Sigmoid colon (tissue), 7 donors: ENCODE data around the gene DHRS7B. TPM values are rescaled to one million over a fixed set of nuclear protein-coding genes. Genes with fewer than 3 reads are reported as not detected.
"Not testable (repeated sequence)": the region's sequence is repeated elsewhere in the genome, so short reads cannot be mapped to it uniquely, and the experiment has no call there.

ENCODE experiments used
- DNase-seq: peaks from one replicate; pipeline ENCODE4 v3.0.0-alpha.2; 2019
- H3K27ac ChIP-seq, 4 donors: fragments of 200-600 bp; sonication (generic); one replicate each; pipeline ENCODE4 v1.5.1; 2016 to 2019; ENCODE audit warnings: mild to moderate bottlenecking in 1 of 4
- H3K27me3 ChIP-seq, 3 donors: fragments of 200-600 bp; sonication (generic); one replicate each; pipeline ENCODE4 v1.5.1; 2019; ENCODE audit warnings: mild to moderate bottlenecking in 1 of 3
- H3K36me3 ChIP-seq, 4 donors: fragments of 200-600 bp; sonication (generic); one replicate each; pipeline ENCODE4 v1.5.1; 2016 to 2019
- H3K4me1 ChIP-seq, 4 donors: fragments of 200-600 bp; sonication (generic); one replicate each; pipeline ENCODE4 v1.5.1; 2017 to 2019
- H3K4me3 ChIP-seq, 4 donors: fragments of 200-600 bp; sonication (generic); one replicate each; pipeline ENCODE4 v1.5.1; 2017 to 2019; ENCODE audit warnings: mild to moderate bottlenecking in 2 of 4, moderate library complexity in 1 of 4
- H3K9me3 ChIP-seq, 4 donors: fragments of 200-600 bp in 3 of 4; sonication (generic) in 3 of 4; one replicate each; pipeline versions ENCODE4 v1.5.1 to v1.6.1; 2013 to 2019
- CTCF ChIP-seq, 4 experiments: fragments of 450-650 bp in 3 of 4; fragments of 200-600 bp in 1 of 4; IDR thresholded peaks; one replicate each; pipeline ENCODE4 v1.5.1; 2016 to 2019; ENCODE audit warnings: antibody characterized with exemption in 4 of 4, mild to moderate bottlenecking in 3 of 4, moderate library complexity in 2 of 4
- EP300 ChIP-seq, 4 donors: sonication (generic); formaldehyde crosslinking; IDR thresholded peaks; one replicate each; pipeline ENCODE4 v1.6.1; 2017; ENCODE audit warnings: antibody characterized with exemption in 4 of 4
- POLR2A ChIP-seq, 2 donors: fragments of 450-650 bp; IDR thresholded peaks; one replicate each; pipeline ENCODE4 v1.6.1; 2016; ENCODE audit warnings: antibody characterized with exemption in 2 of 2, mild to moderate bottlenecking in 2 of 2, moderate library complexity in 2 of 2
- POLR2AphosphoS5 ChIP-seq, 4 donors: sonication (generic); formaldehyde crosslinking; IDR thresholded peaks; one replicate each; pipeline ENCODE4 v1.6.1; 2017; ENCODE audit warnings: antibody characterized with exemption in 4 of 4
- WGBS, 2 donors: extraction: QIAGEN DNeasy Blood & Tissue Kit; methylation state at CpG; one replicate each; pipeline ENCODE4 v1.1.7; 2013; 5-methylcytosine and 5-hydroxymethylcytosine counted together
- intact Hi-C: fragments of 100-400 bp; cut with DNase I; formaldehyde crosslinking; loops from one replicate; pipeline ENCODE4 v1.15.1; 2023
- polyA plus RNA-seq, 3 donors: library from polyadenylated mRNA; stranded (reverse); fragments of 200-250 nt; gene quantifications; one replicate each; pipeline ENCODE4 v1.2.3, GENCODE V29; 2013
- total RNA-seq, 4 donors: library from RNA; depleted of rRNA; stranded (reverse); fragments of >200 nt; gene quantifications; one replicate each; pipeline ENCODE4 v1.1.0, GENCODE V29; 2016
- donor health status: healthy with polysubstance abuse.
- donor health status: Bipolar disorder and iron deficiency.
- donor health status: healthy.

Gene DHRS7B
- total and polyA plus RNA-seq, 7 donors, result 8.3 to 31.9 (median 23.2) TPM

DNA sequence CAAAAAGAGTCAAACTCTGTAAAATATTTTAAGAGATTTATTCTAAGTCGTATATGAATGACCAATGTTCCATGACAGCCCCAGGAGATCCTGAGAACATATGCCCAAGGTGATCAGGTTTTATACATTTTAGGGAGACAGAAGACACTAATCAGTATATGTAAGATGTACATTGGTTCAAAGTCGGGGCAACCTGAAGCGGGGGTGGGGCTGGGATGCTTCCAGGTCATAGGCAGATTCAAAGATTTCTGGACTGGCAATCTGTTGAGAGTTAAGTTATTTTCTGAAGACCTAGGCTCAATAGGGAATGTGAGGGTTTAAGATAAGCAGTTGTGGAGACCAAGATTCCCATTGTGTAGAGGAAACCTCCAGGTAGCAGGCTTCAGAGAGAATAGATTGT lies 20.4 kb upstream of the DHRS7B start:
- Histone ChIP-seq H3K4me1 (no peaks in the 10 kb centered on the region), H3K9me3 (no peaks in the 10 kb centered on the region), H3K36me3 (no peaks in the 10 kb centered on the region), H3K27ac (no peak overlapping the region), H3K4me3 (no peak overlapping the region), H3K27me3 (no peaks in the 10 kb centered on the region)
- no peak for TF ChIP-seq POLR2AphosphoS5 (IDR thresholded peaks at IDR 0.05)
- TF ChIP-seq EP300 (IDR thresholded peaks at IDR 0.05), result no peak
- no peak for TF ChIP-seq POLR2A (IDR thresholded peaks at IDR 0.05)
- TF ChIP-seq CTCF (IDR thresholded peaks at IDR 0.05), result no peak
- no peak for DNase-seq
- intact Hi-C loops, result no loop called here
- 69 to 86% methylated on average over 3 of the region's 3 CpGs for WGBS, 2 donors

- H3K9me3 ChIP-seq, intact Hi-C loops, DNase-seq, H3K36me3 ChIP-seq, H3K4me3 ChIP-seq, H3K27ac ChIP-seq, H3K27me3 ChIP-seq, H3K4me1 ChIP-seq: not testable (repeated sequence)
- WGBS, 2 donors, result 90% methylated on average over 7 of the region's 7 CpGs
Measured at GRCh38 chr17:21107067-21107650, 19.6 kb upstream of the DHRS7B start.

GRCh38 chr17:21108651-21109050 lies 18.1 kb upstream of the DHRS7B start:
- H3K9me3 ChIP-seq, result no peaks in the 10 kb centered on the region
- 92 to 93% methylated on average over 3 of the region's 3 CpGs for WGBS, 2 donors
- H3K36me3 ChIP-seq, result no peaks in the 10 kb centered on the region
- no peaks in the 10 kb centered on the region for H3K27me3 ChIP-seq
- H3K27ac ChIP-seq, result no peak overlapping the region
- no peak overlapping the region for H3K4me3 ChIP-seq
- intact Hi-C loops, result no loop called here
- TF ChIP-seq POLR2A (IDR thresholded peaks at IDR 0.05), result no peak
- TF ChIP-seq POLR2AphosphoS5 (IDR thresholded peaks at IDR 0.05), result no peak
- DNase-seq, result no peak
- no peaks in the 10 kb centered on the region for H3K4me1 ChIP-seq

- no peaks in the 10 kb centered on the region for H3K9me3 ChIP-seq
- no peaks in the 10 kb centered on the region for H3K4me1 ChIP-seq
- H3K27me3 ChIP-seq, result no peaks in the 10 kb centered on the region
- no peaks in the 10 kb centered on the region for H3K36me3 ChIP-seq
- H3K4me3 ChIP-seq, result no peak overlapping the region
- no peak overlapping the region for H3K27ac ChIP-seq
- TF ChIP-seq POLR2AphosphoS5 (IDR thresholded peaks at IDR 0.05), result no peak
- TF ChIP-seq CTCF (IDR thresholded peaks at IDR 0.05), result no peak
- TF ChIP-seq POLR2A (IDR thresholded peaks at IDR 0.05), result no peak
- TF ChIP-seq EP300 (IDR thresholded peaks at IDR 0.05), result no peak
- no peak for DNase-seq
- intact Hi-C loops, result no loop called here
- 57 to 75% methylated on average over 5 of the region's 5 CpGs for WGBS, 2 donors
Measured at GRCh38 chr17:21113049-21113690, 13.6 kb upstream of the DHRS7B start.

DNA sequence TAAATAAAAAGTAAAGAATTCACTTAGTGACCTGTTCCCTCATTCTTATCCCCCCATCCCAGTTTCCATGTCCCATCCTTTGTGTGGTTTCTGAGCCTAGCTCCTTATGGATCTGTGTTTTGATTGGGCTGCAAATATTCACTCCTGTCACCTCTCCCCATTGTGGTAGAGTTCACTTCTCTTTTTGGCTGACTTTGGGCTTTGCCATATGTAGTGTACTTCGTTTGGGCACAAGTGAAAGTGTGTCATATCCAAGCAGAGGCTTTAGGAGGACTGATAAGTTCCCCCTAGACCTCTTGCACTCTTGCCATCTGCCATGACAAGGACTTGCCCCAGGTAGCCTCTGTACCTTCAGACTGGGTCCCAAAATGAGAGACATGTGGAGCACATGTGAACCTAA lies 13.0 kb upstream of the DHRS7B start:
- Histone ChIP-seq H3K4me1 (no peaks in the 10 kb centered on the region), H3K4me3 (no peak overlapping the region), H3K9me3 (no peaks in the 10 kb centered on the region), H3K27ac (no peak overlapping the region), H3K27me3 (no peaks in the 10 kb centered on the region), H3K36me3 (no peaks in the 10 kb centered on the region)
- TF ChIP-seq POLR2A (IDR thresholded peaks at IDR 0.05) (no peak), POLR2AphosphoS5 (IDR thresholded peaks at IDR 0.05) (no peak), CTCF (IDR thresholded peaks at IDR 0.05) (no peak), EP300 (IDR thresholded peaks at IDR 0.05) (no peak)
- intact Hi-C loops, result no loop called here
- no peak for DNase-seq
- WGBS, 2 donors, result 27 to 40% methylated on average over 1 of the region's 1 CpG

GRCh38 chr17:21114791-21115190 lies 12.0 kb upstream of the DHRS7B start:
- H3K9me3 ChIP-seq, intact Hi-C loops, H3K36me3 ChIP-seq, H3K4me3 ChIP-seq, H3K27me3 ChIP-seq, H3K4me1 ChIP-seq, H3K27ac ChIP-seq, DNase-seq: not testable (repeated sequence)
- WGBS, 2 donors, result 85% methylated on average over 4 of the region's 4 CpGs
